B cell (primary cell): ENCODE results near the gene ICA1L.

ENCODE experiments used
- EZH2 ChIP-seq: IDR thresholded peaks from 2 replicates; pipeline ENCODE4 v1.6.1; 2012; ENCODE audit warnings: borderline replicate concordance, low read depth, mild to moderate bottlenecking, moderate library complexity, low read length; ENCODE audit not compliant: insufficient read depth, poor library complexity, severe bottlenecking
- TF ChIP-seq, protein P1 (sequence below): fragments of 200-600 bp; IDR thresholded peaks from one replicate; pipeline ENCODE4 v1.8.0; 2022; ENCODE audit warnings: antibody characterized with exemption, mild to moderate bottlenecking

GRCh38 chr2:202726070-202726469, 145.5 kb downstream of the ICA1L start:
- TF ChIP-seq, protein P1, sequence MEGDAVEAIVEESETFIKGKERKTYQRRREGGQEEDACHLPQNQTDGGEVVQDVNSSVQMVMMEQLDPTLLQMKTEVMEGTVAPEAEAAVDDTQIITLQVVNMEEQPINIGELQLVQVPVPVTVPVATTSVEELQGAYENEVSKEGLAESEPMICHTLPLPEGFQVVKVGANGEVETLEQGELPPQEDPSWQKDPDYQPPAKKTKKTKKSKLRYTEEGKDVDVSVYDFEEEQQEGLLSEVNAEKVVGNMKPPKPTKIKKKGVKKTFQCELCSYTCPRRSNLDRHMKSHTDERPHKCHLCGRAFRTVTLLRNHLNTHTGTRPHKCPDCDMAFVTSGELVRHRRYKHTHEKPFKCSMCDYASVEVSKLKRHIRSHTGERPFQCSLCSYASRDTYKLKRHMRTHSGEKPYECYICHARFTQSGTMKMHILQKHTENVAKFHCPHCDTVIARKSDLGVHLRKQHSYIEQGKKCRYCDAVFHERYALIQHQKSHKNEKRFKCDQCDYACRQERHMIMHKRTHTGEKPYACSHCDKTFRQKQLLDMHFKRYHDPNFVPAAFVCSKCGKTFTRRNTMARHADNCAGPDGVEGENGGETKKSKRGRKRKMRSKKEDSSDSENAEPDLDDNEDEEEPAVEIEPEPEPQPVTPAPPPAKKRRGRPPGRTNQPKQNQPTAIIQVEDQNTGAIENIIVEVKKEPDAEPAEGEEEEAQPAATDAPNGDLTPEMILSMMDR = no peak
- TF ChIP-seq EZH2 = no peak
